Measurements from ENCODE around the gene HEMK1.

- TF ChIP-seq CTCF (conservative IDR thresholded peaks at IDR 0.05; ENCODE audit: low read depth, low read length): no peak
- TF ChIP-seq MXI1 (IDR thresholded peaks at IDR 0.05; ENCODE audit: borderline replicate concordance, low read depth, low read length): no peak
- TF ChIP-seq CHD1 (IDR thresholded peaks at IDR 0.05; ENCODE audit: low read depth, low read length): no peak
Measured at GRCh38 chr3:50551681-50552435, 17.5 kb upstream of the HEMK1 start.
